ENCODE results near the gene SNRPA1. TPM values are rescaled to one million over a fixed set of nuclear protein-coding genes. Genes with fewer than 3 reads are reported as not detected.
"Not testable (repeated sequence)": the region's sequence is repeated elsewhere in the genome, so short reads cannot be mapped to it uniquely, and the experiment has no call there.

The SNRPA1 gene
- total RNA-seq = 100 to 1,000 TPM; 121 TPM

GRCh38 chr15:101294731-101295606, at the start of gene SNRPA1:
TSS of gene SNRPA1 (minus strand) at chr15:101295248. CDS start at chr15:101295178, 70 bp downstream.
- Mint-ChIP-seq H3K9me3 (no peaks in the 10 kb centered on the region), H3K27me3 (no peaks in the 10 kb centered on the region), H3K4me3 (peak within 1 kb of the TSS; percentile 91), H3K27ac (peak within 1 kb of the TSS; percentile 89), H3K36me3 (peaks cover 15% of the 10 kb centered on the region), H3K4me1 (peaks cover 40% of the 10 kb centered on the region)
- peak; percentile 84 for ATAC-seq (ENCODE audit: low read depth)
- POLR2A ChIA-PET = interaction anchor here (0.6 to 4.1 kb wide), 25 partner anchors 8 to 693 kb away, joined by 3 to 29 read pairs (median 5); partner anchors contain the start of genes ASB7, CHSY1, LINS1 and TARS3
- DNase-seq = peak; percentile 98

GRCh38 chr15:101342056-101342455, 47.0 kb upstream of the SNRPA1 start:
- DNase-seq = no peak
- H3K4me1 Mint-ChIP-seq = no peaks in the 10 kb centered on the region
- H3K4me3 Mint-ChIP-seq = no peak overlapping the region
- no peak for ATAC-seq (ENCODE audit: low read depth)
- H3K27me3 Mint-ChIP-seq = peaks cover 13% of the 10 kb centered on the region
- POLR2A ChIA-PET = no interaction called here
- H3K36me3 Mint-ChIP-seq = peaks cover 2% of the 10 kb centered on the region
- peaks cover 5% of the 10 kb centered on the region for H3K9me3 Mint-ChIP-seq
- H3K27ac Mint-ChIP-seq = no peak overlapping the region

DNA sequence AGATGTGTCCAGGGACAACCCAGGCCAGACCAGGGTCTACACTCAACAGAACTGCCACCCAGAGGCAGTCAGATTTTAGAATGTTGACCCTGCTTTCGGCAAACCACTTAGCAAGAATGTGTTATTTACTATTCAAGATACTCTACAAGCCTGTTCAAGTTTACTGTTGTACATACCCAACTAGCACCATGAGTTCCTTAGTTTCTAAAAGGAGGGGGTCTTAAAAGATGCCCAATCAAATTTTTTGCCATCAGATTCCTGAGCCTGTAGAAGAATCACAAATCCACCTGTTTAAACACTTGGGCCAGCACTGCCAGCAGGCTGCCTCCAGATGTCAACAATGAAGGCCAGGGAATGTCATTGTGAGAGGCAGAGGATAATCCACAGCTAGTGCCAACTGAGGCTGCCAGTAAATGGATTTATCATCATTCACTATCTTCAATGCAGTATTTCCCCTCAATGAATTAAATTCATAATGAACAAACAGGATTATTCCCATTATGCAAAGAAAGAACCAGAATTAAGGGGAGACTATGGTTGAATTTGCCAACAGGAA, 43.5 kb upstream of the SNRPA1 start:
- Mint-ChIP-seq H3K4me3 (no peak overlapping the region), H3K9me3 (peaks cover 11% of the 10 kb centered on the region), H3K36me3 (peaks cover 4% of the 10 kb centered on the region), H3K27me3 (peaks cover 13% of the 10 kb centered on the region), H3K4me1 (peaks cover 5% of the 10 kb centered on the region), H3K27ac (no peak overlapping the region)
- ATAC-seq (ENCODE audit: low read depth) (no peak), DNase-seq (no peak)
- POLR2A ChIA-PET = no interaction called here

GRCh38 chr15:101337976-101338375, 42.9 kb upstream of the SNRPA1 start:
- POLR2A ChIA-PET = no interaction called here
- ATAC-seq (ENCODE audit: low read depth) (no peak), DNase-seq (no peak)
- Mint-ChIP-seq H3K4me1 (peaks cover 7% of the 10 kb centered on the region), H3K27me3 (peaks cover 13% of the 10 kb centered on the region), H3K36me3 (peaks cover 6% of the 10 kb centered on the region), H3K4me3 (no peak overlapping the region), H3K9me3 (peaks cover 12% of the 10 kb centered on the region), H3K27ac (no peak overlapping the region)

- POLR2A ChIA-PET = interaction anchor here (1.2 kb wide), 1 partner anchor 14 kb away, joined by 13 read pairs; no protein-coding TSS in a partner anchor
- not testable (repeated sequence) for H3K36me3 Mint-ChIP-seq, H3K27me3 Mint-ChIP-seq, H3K4me1 Mint-ChIP-seq
- H3K9me3 Mint-ChIP-seq = peaks cover 16% of the 10 kb centered on the region
- DNase-seq = peak; percentile 55
- peak overlapping the region; percentile 95 for H3K27ac Mint-ChIP-seq
- peak; percentile 91 for ATAC-seq (ENCODE audit: low read depth)
- peak overlapping the region; percentile 40 for H3K4me3 Mint-ChIP-seq
Measured at GRCh38 chr15:101333907-101334789, 39.1 kb upstream of the SNRPA1 start.

GRCh38 chr15:101332061-101332467, 37.0 kb upstream of the SNRPA1 start:
- H3K4me3 Mint-ChIP-seq = no peak overlapping the region
- H3K36me3 Mint-ChIP-seq = peaks cover 4% of the 10 kb centered on the region
- DNase-seq = no peak
- peaks cover 2% of the 10 kb centered on the region for H3K27me3 Mint-ChIP-seq
- peaks cover 7% of the 10 kb centered on the region for H3K4me1 Mint-ChIP-seq
- peak overlapping the region; percentile 70 for H3K27ac Mint-ChIP-seq
- ATAC-seq (ENCODE audit: low read depth) = no peak
- H3K9me3 Mint-ChIP-seq = peaks cover 12% of the 10 kb centered on the region
- POLR2A ChIA-PET = interaction anchor here (1.6 kb wide), 1 partner anchor 12 kb away, joined by 5 read pairs; no protein-coding TSS in a partner anchor

DNA sequence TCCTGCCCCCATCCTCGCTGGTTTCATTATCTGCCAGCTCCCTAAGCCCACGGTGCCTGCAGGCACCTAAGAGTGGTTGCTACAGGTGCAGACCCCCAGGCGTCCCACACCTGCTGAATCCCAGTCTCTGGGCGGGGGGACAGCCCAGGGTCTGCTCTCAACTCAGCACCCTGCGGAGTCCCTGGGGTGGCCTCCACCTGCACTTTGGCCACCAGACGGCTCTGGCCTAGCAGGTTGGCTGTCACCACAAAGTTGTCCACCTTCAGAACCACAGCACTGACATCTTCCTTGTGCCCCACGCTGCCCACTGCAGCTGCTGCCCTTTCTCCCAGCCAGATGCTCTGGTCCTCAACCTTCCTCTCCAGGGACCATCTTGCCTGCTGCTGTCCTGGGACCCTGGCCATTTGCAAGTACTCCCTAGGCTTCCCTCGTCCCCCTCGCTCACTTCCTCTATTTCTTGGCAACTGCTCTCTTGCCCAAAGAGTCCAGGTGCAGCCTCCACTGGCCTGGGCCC, 34.9 kb upstream of the SNRPA1 start:
- Mint-ChIP-seq H3K36me3 (peaks cover 2% of the 10 kb centered on the region), H3K27me3 (peaks cover 2% of the 10 kb centered on the region), H3K4me3 (no peak overlapping the region), H3K4me1 (peaks cover 5% of the 10 kb centered on the region), H3K27ac (peak overlapping the region; percentile 9), H3K9me3 (peaks cover 10% of the 10 kb centered on the region)
- no peak for DNase-seq
- POLR2A ChIA-PET = no interaction called here
- no peak for ATAC-seq (ENCODE audit: low read depth)

GRCh38 chr15:101329309-101329863, 34.3 kb upstream of the SNRPA1 start:
- ATAC-seq (ENCODE audit: low read depth) = no peak
- no peak overlapping the region for H3K4me3 Mint-ChIP-seq
- no peak for DNase-seq

GRCh38 chr15:101328001-101328400, 33.0 kb upstream of the SNRPA1 start:
- POLR2A ChIA-PET = interaction anchor here (1.2 kb wide), 1 partner anchor 49 kb away, joined by 3 read pairs; no protein-coding TSS in a partner anchor
- DNase-seq = no peak
- Mint-ChIP-seq H3K9me3 (peaks cover 5% of the 10 kb centered on the region), H3K36me3 (no peaks in the 10 kb centered on the region), H3K27me3 (peaks cover 2% of the 10 kb centered on the region), H3K4me3 (no peak overlapping the region), H3K4me1 (peaks cover 3% of the 10 kb centered on the region), H3K27ac (peak overlapping the region; percentile 25)
- no peak for ATAC-seq (ENCODE audit: low read depth)

More at GRCh38 chr15:101329309-101329863, 34.3 kb upstream of the SNRPA1 start:
- Mint-ChIP-seq H3K36me3 (peaks cover 2% of the 10 kb centered on the region), H3K4me1 (peaks cover 2% of the 10 kb centered on the region), H3K9me3 (peaks cover 8% of the 10 kb centered on the region), H3K27me3 (peaks cover 2% of the 10 kb centered on the region), H3K27ac (no peak overlapping the region)
- POLR2A ChIA-PET = no interaction called here

DNA sequence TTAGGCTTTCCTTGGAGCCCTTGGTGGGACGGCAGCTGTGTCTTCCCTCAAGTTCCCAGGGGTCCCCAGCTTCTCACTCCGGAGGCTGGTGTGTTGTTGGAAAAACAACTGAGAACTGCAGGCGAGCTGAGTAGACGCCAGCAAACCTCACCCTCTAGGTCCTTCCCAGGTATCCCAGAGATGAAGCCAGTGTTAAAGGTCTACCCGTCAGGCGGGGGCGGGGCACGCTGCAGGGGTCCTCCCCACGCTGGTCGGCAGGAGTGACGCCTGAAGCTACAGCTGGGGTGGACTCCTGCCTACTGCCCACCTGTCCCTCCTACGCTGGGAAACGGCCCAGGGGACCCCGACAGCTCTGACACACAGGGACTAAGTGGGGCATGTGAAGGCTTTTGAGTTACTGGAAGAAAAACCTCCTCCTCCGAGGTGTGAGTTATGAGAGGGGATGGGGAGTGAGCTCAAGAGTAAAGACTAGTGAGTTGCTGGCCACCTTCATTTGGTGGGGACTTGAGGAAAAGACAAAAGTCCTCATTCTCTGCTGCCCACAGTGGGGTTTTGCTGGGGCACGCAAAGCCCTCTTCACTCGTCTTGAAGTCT, 32.2 kb upstream of the SNRPA1 start:
- no peaks in the 10 kb centered on the region for H3K36me3 Mint-ChIP-seq
- H3K27ac Mint-ChIP-seq = no peak overlapping the region
- peaks cover 3% of the 10 kb centered on the region for H3K9me3 Mint-ChIP-seq
- peaks cover 3% of the 10 kb centered on the region for H3K4me1 Mint-ChIP-seq
- ATAC-seq (ENCODE audit: low read depth) (no peak), DNase-seq (no peak)
- peaks cover 2% of the 10 kb centered on the region for H3K27me3 Mint-ChIP-seq
- H3K4me3 Mint-ChIP-seq = no peak overlapping the region
- POLR2A ChIA-PET = interaction anchor here (0.7 to 1.2 kb wide), 2 partner anchors 33 to 50 kb away, joined by 3 read pairs; partner anchors contain the start of gene SNRPA1

DNA sequence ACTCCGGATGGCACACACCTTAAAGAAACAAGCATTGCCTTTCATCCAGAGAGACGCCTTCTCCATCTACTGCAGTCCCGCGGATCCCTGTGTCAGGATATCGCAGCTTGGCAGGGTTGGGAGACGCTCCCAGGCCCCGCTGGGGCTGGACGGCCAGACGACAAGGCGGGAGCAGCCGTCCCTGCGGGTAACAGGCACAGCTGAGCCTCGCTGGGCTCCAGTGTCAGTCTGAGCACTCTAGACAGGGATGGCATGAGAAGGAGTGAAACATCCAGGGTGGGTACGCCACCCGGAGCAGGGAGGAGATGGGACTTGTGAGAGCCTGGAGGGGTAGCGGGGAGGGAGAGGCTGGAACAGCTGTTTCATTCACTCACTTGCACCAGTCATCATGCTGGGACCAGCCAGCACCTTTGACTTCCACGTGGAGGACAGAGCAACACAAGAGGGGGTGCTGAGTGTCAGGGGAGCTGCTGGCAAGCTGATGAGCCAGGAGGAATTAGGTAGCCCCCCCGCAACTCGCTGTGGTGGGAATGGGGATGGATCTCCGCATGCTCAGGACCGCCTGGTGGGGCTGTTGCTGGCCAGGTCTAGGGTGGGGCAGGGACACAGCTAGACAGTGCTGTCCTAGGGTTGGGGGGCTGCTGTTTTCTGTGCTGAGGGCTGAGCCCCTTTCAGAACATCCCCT, 31.6 kb upstream of the SNRPA1 start:
- ATAC-seq (ENCODE audit: low read depth) = no peak
- no peak overlapping the region for H3K4me3 Mint-ChIP-seq
- no peak overlapping the region for H3K27ac Mint-ChIP-seq
- peaks cover 2% of the 10 kb centered on the region for H3K27me3 Mint-ChIP-seq
- POLR2A ChIA-PET = interaction anchor here (0.7 to 1.2 kb wide), 2 partner anchors 32 to 51 kb away, joined by 3 read pairs; partner anchors contain the start of gene SNRPA1
- peaks cover 3% of the 10 kb centered on the region for H3K36me3 Mint-ChIP-seq
- peaks cover 6% of the 10 kb centered on the region for H3K4me1 Mint-ChIP-seq
- DNase-seq = no peak
- H3K9me3 Mint-ChIP-seq = no peaks in the 10 kb centered on the region

DNA sequence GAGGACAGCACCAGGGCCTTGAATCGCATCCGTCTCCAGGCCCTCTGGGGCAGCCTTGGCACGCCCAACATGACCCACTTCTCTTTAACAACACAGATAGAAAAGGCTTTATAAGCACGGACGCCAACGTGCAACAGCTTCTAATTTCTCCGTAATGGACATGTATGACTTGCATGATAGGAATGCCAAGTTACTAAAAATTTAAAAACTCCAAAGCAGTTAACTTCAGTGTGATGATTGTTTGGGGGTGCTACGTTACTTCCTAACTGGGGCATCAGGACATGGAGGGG, 30.9 kb upstream of the SNRPA1 start:
- Mint-ChIP-seq H3K4me1 (peaks cover 10% of the 10 kb centered on the region), H3K9me3 (no peaks in the 10 kb centered on the region), H3K36me3 (peaks cover 3% of the 10 kb centered on the region), H3K4me3 (no peak overlapping the region), H3K27ac (no peak overlapping the region), H3K27me3 (peaks cover 2% of the 10 kb centered on the region)
- POLR2A ChIA-PET = no interaction called here
- ATAC-seq (ENCODE audit: low read depth) = no peak
- DNase-seq = no peak
